Hepatocyte (in vitro differentiated cells): Measurements from ENCODE around the gene GLIPR2.

ENCODE experiments used
- CTCF ChIP-seq: fragments of 200-600 bp; sonication (generic); IDR thresholded peaks from 2 replicates; pipeline ENCODE4 v1.5.1; 2016; ENCODE audit warnings: antibody characterized with exemption, mild to moderate bottlenecking; ENCODE audit not compliant: poor library complexity
- EZH2 ChIP-seq: fragments of 200-600 bp; sonication (generic); IDR thresholded peaks from 2 replicates; pipeline ENCODE4 v1.6.1; 2016; ENCODE audit warnings: antibody characterized with exemption, mild to moderate bottlenecking, borderline replicate concordance
- EZH2phosphoT487 ChIP-seq: fragments of 200-600 bp; sonication (generic); IDR thresholded peaks from one replicate; pipeline ENCODE4 v1.6.1; 2018; ENCODE audit warnings: antibody characterized with exemption, mild to moderate bottlenecking, low read depth, moderate library complexity; ENCODE audit not compliant: unreplicated experiment, severe bottlenecking

- TF ChIP-seq CTCF (no peak), EZH2phosphoT487 (no peak), EZH2 (no peak)
Observed at GRCh38 chr9:36132086-36132485, 4.4 kb upstream of the GLIPR2 start.
